ENCODE data around the gene SESTD1. TPM values are rescaled to one million over a fixed set of nuclear protein-coding genes. Genes with fewer than 3 reads are reported as not detected.
"Not testable (repeated sequence)": the region's sequence is repeated elsewhere in the genome, so short reads cannot be mapped to it uniquely, and the experiment has no call there.

Gene SESTD1
- total RNA-seq, 1 donor from 2014 or later: 5.4 TPM

DNA sequence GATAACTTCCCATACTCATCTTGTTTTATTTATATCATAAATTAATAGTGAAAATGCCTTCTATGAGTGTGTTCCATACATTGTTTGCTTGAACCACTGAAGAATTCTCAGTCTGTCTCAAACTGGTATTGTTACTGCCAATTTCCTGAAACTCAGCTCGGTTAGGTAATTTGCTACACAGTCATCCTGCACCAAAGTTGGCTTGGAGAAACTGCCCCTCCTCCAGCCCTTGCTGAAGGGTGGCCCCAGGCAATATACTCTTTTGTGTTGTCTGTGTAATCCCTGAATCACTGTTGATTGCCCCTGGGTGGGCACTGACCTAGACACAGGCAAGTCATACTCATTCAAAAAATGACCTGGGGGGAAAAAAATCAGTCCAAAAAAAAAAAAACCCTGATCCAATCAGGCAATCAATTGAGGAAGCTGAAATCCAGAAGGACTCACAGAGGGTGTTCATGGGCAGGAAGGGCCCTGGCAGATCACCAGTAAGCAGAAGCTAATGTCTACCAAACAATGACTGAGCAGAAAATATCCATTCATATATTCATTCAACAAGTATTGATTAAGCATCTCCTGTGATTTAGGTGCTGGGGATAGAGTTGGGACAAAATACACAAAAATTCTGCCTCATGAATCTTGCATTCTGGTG is 3.8 kb upstream of the SESTD1 start:
- no peak for DNase-seq (ENCODE audit: low read depth)

DNA sequence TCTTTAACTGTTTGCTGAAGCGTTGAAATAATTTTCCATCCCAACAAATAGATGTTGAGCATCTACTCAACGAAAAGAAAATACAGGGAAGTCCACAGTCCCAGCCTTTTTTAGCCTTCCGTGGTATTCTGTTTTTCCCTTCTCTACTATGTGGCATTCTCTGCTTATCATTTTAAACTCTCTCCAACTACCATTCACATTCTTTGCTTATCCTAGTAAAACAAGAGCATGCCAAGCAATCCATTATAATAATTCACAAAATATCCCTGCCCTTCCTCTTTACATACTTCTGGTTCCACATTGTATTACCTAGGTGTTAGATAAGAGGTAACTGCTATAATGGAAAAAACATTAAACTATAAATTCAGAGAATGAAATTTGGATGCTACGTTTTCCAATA is 1.6 kb upstream of the SESTD1 start:
- no peak for DNase-seq (ENCODE audit: low read depth)

DNA sequence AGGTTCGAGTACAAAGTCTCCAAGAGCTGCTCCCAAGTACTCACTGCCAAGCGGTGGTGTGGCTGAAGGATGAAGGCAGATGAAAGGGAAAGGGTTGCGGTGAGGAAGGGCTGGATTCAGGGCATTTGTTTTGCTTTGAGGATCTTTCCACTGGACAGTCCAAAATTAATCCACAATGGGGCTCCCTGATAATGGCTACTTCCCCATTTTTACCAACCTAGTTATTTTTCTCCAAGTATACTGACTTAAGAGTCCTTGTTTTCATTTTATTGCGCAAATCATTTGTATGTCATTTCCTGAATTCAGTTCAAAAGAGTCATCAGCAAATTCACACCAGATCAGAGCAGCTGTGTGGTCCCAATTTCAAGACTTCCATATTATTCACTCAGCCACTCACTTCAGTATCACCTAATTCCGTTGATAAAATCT is 464 bp upstream of the SESTD1 start:
- DNase-seq (ENCODE audit: low read depth): no peak

DNA sequence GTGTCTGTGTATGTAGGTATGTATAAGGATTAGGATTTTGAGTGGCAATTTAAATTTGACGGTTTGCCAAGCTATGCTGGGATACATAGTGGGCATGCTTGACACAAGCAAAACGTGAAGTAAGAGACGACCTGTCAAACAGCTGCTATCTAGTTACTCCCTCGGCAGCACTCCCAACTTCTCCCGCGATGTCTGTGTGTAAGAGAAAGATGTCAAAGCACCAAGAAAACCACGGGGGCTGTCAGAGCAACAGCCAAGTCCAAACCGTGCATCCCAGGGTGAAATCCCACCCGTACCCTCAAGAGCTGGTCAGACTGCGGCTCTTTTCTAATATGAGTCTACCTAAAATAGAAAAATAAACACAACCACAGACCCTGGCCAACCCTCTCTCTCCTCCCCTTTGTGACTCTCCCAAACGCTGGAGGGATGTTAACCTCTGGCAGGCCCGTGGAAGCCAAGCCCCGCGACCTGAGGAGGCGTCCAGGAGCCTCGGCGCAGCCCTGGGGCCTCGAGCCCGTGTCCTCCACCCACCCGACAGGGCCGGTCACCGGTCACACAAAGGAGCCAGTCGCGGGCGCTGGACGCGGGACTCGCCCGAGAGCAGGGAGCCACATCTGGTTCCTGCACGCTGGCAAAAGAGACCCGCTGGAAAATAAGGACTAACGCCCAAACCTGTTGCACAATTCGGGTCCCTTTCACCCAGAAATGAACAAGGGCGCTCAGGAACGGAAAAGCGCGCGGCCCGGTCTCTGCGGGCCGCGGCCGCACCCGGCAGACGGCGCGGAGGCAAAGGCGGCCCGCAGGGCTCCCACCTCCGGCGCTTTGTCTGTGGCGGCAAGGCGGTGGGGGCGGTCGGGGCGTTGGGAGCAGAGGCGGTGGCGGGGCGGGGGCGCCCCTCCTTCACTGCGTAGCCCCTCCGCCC is 925 bp downstream of the SESTD1 start:
- DNase-seq (ENCODE audit: low read depth): peak; percentile 68

DNA sequence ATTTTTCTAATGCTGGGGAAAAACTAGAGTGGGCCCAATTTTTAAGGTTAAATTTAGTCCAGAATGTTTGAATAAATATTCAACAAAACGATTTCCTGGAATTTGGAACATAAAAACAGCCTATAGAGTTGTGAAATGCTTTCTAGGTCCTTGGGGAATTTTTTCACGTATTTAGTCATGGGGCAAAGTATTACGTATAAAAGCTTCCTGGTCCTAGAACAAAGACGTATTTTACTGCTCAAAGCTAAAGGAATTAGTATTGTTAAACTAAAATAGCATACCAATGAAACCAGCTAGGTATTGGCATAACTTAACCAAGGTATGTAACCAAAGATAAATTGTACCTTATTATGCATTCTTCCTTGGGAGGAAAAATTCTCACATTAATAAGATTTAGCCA is 1.6 kb downstream of the SESTD1 start:
- DNase-seq (ENCODE audit: low read depth): no peak

DNA sequence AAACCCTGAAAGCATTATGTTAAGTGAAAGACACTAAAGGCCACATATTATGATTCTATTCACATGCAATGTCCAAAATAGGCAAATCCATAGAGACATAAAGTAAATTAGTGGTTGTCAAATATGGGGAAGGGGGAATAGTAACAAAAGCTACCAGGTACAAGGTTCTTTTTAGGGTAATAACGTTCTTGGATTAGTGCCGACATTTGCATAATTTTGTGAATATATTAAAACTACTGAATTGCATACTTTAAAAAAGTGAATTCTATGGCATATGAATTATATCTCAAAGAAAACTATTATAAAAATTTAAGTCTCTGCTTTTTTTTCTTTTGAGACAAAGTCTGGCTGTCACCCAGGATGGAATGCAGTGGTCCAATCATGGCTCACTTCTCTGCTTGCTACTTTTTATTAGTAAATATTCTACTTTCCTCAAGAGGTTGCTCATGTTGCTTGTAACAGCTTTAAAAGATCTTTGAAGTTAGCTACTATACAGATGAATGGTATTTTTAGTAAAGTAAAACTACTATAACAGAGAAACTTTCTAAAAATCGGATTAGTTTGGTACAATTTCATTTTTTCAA is 2.5 kb downstream of the SESTD1 start:
- no peak for DNase-seq (ENCODE audit: low read depth)

DNA sequence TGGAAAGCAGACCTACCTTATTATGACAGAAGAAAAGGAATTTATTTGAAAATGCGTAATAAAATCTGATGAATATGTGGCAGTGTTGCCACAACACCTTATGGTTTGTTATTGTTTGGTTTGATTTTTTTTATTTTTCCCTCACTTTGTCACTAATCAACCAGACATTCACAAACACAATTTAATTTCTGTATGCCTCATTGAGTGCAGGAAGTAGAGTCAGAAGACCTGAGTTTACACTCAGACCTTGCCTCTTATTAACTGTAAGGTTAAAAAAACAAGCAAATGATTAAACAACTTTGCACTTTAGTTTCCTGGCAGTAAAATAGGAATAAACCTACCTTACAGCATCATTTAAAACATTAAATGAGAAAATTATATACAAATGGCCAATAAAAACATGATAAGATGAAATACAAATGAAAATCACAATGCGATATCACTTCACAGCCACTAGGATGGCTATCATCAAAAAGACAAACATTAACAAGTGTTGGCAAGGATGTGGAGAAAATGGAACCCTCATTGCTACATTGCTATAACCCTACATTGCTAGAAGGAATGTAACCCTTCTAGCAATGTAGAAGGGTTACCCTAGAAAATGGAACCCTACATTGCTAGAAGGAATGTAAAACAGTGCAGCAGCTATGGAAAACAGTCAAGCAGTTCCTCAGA is 3.3 kb downstream of the SESTD1 start:
- DNase-seq (ENCODE audit: low read depth): no peak

DNA sequence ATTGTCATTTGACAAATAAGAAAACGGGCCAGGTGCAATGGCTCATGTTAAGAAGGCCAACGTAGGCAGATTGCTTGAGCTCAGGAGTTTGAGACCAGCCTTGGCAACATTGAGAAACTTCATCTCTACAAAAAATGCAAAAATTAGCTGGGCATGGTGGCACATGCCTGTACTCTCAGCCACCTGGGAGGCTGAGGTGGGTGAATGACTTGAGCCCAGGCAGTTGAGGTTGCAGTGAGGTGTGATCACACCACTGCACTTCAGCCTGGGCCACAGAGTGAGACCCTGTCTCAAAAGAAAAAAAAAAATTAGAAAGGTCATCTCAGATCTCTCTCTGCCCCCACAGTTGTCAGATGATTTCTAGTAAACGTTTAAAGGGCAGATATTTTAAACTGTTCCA is 4.4 kb downstream of the SESTD1 start:
- DNase-seq (ENCODE audit: low read depth): no peak

DNA sequence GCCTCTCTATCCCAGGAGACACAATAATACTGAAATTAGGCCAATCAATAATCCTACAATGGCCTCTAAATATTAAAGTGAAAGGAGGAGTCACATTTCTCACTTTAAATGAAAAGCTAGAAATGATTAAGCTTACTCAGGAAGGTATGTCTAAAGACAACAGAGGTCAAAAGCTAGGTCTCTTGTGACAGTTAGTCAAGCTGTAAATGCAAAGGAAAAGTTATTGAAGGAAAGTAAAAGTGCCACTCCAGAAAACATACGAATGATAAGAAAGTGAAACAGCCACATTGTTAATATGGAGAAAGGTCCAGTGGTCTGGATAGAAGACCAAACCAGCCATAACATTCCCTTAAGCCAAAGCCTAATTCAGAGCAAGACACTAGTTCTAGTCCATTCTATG is 9.5 kb downstream of the SESTD1 start:
- DNase-seq (ENCODE audit: low read depth): no peak

DNA sequence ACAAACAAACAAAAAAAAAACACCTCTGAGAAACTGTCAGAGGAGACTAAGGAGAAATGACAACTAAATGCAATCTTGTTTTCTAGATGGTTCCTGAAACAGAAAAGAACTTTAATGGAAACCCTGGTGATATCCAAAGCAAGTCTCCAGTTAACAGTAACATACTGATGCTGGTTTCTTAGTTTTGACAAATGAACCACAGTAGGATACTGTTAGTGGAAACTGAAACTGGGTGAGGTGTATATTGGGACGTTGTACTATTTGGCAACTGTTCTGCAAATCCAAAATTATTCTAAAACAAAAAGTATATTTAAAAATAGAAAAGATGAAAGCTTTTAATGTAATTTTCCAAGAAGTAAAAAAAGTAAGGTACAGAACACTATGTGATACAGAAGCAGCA is 11.4 kb downstream of the SESTD1 start:
- DNase-seq (ENCODE audit: low read depth): no peak

DNA sequence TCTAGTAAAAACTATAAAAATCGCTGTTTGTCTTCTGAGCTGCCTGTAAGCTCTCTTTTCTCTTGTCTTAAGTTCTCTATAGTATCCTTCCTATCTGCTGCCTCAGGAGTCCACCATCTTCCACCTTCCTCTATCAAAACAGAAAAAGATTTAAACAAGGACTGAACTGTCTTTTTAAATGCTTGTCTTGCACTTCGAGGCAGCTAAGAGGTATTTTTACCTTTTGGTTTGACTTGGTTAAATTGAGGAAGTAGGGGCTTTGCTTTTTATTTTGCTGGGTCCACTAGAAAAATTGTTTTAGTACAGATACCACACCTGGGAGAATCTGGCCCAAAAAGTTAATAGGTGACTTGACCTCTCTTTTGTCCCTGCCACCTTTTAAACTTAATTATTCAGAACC is 12.2 kb downstream of the SESTD1 start:
- DNase-seq (ENCODE audit: low read depth): no peak

DNA sequence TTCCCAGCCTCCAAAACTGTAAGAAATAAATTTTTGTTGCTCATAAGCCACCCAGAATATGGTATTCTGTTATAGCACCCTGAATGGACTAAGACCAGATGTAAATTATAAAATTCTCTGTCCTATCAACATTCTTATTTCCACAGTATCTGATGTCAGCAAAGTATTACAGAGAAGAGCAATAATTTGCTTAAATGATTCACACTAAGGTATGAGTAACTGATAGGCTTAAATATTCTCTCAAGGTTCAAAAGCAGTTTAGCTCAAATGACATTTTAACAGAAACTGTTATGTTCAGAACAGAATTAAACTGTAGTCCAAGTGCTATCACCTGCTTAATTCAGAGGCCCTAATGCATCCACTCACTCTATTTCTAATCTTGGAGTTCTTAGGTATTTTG is 12.8 kb downstream of the SESTD1 start:
- DNase-seq (ENCODE audit: low read depth): no peak

DNA sequence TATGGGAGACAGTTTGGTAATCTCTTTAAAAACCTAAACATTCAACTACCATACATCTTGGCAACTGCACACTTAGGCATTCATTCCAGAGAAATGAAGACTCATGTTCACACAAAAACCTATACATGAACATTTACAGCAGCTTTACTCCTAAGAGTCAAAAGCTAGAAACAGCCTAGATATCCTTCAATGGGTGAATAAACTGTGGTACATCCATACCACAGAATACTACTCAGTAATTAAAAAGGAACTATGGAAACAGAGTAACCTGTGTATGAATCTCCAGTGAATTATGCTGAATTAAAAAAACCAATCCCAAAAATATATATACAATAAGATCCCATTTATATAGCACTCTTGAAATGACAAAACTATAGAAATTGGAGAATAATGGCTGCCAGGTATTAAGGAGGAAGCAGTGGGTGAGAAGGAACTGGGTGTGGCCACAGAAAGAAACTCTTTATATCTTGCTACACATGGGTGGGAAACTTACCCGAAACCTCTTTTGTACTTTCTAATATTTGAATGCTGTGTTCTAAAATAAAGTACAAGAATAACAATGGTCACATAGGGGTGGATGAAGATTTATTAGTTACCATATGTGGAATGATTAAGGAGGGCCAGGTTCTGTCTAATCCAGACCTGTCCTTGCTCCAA is 13.7 kb downstream of the SESTD1 start:
- no peak for DNase-seq (ENCODE audit: low read depth)

DNA sequence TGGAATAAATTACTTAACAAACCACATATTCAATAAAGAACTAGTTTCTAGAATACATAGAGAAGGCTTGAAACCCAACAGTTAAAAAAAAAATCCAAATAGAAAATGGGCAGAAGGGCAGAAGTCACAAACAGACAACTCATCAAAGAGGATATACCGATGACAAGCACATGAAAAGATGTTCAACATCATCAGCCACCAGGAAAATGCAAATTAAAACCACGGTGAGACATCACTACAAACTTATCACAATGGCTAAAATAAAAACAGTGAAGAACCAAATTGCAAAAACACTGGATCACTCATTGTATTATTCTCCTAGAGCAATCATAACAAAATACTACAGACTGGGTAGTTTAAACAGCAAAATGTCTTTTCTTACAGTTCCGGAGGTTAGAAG is 14.5 kb downstream of the SESTD1 start:
- DNase-seq (ENCODE audit: low read depth): no peak

DNA sequence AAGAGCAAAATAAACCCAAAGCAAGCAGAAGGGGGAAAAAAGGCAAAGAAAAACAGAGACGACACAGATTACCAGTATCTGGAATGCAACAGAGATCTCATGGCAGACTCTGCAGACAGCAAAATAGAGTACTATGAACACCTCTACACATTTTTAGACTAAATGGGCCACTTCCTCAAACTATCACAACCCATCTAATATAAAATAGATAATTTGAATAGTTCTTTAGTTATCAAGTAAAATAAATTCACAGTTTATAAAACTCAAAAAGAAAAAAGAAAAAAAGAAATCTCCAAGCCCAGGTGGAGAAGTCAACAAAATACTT is 16.6 kb downstream of the SESTD1 start:
- DNase-seq (ENCODE audit: low read depth): no peak

DNA sequence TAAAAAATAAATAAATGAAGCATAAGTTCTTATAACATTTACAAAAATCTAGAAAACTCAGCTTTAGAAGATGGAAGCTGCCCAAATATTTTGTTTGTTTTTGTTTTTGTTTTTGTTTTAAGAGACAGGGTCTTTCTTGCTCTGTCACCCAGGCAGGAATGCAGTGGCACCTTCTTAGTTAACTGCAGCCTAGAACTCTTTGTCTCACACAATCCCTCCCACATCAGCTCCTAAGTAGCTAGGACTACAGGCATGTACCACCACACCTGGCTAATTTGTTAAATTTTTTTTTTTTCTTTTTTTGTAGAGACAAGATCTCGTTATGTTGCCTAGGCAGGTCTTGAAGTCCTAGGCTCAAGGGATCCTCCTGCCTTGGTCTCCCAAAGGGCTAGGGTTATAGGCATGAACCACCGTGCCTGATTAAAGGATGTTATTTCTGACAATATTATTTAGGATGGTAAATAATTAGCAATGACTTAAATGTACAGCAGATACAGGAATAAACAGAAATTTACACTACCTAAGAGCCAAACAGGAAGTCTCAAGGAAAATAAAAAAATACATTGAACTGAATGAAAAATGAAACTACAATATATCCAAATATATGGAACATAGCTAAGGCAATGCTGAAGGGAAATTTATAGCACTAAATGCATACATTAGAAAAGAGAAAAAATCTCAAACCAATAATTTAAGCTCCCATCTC is 17.2 kb downstream of the SESTD1 start:
- no peak for DNase-seq (ENCODE audit: low read depth)

DNA sequence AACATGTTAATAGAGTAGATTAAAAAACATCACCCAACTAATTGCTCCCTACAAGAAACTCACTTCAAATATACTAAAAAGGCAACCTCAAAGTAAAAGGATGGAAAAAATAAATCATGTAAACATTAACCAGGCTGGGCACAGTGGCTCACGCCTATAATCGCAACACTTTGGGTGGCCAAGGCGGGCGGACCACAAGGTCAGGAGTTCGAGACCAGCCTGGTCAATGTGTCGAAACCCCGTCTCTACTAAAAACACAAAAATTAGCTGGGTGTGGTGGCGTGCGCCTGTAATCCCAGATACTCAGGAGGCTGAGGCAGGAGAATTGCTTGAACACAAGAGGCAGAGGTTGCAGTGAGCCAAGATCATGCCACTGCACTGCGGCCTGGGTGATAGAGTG is 18.8 kb downstream of the SESTD1 start:
- DNase-seq (ENCODE audit: low read depth): not testable (repeated sequence)

DNA sequence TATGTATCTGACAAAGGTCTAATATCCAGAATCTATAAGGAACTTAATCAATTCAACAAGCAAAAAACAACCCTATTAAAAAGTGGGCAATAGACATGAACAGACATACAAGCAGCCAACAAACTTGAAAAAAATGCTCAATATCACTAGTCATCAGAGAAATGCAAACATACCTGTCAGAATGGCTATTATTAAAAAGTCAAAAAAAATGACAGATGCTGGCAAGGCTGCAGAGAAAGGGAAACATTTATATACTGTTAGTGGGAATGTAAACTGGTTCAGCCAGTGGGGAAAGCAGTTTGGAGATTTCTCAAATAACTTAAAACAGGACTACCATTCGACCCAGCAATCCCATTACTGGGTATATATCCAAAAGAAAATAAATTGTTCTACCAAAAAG is 21.6 kb downstream of the SESTD1 start:
- no peak for DNase-seq (ENCODE audit: low read depth)

DNA sequence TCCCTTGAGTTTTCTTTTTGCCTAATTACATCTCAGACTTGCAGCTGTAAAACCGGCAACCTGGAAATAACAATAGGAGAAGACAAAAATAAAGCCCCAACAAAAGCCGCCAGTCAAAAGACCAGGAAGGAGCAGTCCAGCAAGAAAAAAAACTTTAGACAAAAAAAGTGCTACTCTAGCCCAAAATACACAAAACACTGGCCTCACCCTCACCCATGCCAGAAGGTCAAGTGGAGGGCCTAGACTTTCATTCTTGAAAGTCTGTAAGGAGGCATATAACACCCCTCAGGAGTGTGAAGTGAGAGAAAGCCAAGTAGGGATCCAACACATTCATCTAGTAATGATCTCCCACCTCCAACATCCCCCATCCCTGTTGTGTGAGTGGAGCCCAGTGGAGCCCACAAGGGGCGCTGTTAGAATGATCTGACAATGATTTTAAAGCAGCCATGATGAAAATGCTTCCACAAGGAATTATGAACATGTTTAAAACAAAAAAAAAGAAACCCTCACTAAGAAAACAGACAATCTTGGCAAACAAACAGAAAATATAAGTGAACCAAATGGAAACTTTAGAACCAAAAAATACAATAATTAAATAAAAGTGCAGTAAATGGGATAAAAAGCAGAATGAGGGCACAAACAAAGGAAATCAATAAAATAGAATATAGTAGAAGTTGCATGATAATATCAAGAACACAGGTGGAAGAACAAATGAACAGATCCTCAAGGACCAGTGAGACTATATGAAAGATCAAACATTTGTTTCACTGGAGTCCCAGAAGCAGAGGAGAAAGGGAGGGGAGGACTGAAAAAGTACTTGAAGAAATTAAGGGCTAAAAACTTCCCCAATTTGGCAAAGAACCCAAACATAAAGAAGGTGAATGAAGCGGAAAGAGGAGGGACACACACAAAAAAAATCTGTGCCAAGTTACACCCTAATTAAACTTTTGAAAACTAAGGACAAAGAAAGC is 23.9 kb downstream of the SESTD1 start:
- DNase-seq (ENCODE audit: low read depth): no peak

DNA sequence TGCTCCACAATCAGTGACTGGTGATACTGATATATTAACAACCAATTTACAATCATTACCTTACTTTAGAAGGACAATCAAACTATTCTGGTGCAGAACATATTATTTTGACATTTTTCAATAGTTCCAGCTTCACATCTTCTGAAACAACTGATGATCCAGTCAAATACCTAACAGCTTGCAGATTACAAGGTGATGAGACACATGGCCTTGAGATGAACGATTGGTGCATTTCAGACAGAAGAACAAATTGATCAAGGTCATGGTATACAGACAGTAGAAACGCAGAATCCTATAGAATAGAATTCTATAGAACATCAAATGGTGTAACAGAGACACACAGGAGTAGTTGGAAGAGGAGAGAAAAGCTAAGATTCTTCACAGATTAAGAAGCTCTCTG is 24.8 kb downstream of the SESTD1 start:
- DNase-seq (ENCODE audit: low read depth): no peak

All from myocyte (in vitro differentiated cells).